Kidney epithelial cell (primary cell): ENCODE data around the gene HECA. TPM values are rescaled to one million over a fixed set of nuclear protein-coding genes. Genes with fewer than 3 reads are reported as not detected.

Experiments
- DNase-seq: peaks from one replicate; pipeline ENCODE4 v3.0.0-alpha.2; 2010; ENCODE audit warnings: low read depth
- H3K27me3 ChIP-seq: 2 replicates; pipeline ENCODE4 v1.6.0; 2011; ENCODE audit warnings: low read length; ENCODE audit not compliant: control insufficient read depth, insufficient read depth
- H3K36me3 ChIP-seq: 2 replicates; pipeline ENCODE4 v1.5.1; 2011; ENCODE audit warnings: low read length; ENCODE audit not compliant: control insufficient read depth, insufficient read depth
- H3K4me3 ChIP-seq: 2 replicates; pipeline ENCODE4 v1.5.1; 2011; ENCODE audit warnings: low read depth, mild to moderate bottlenecking, control low read depth, low read length
- total RNA-seq: library from RNA; depleted of rRNA; stranded (reverse); fragments of >200 nt; gene quantifications from 2 replicates; pipeline ENCODE4 v1.2.3, GENCODE V29; 2015
- TF ChIP-seq, protein P1 (sequence below): IDR thresholded peaks from 2 replicates; pipeline ENCODE4 v1.5.1; 2011; ENCODE audit warnings: mild to moderate bottlenecking, moderate library complexity, low read length, control low read depth, inconsistent platforms; ENCODE audit not compliant: insufficient read depth, poor library complexity, severe bottlenecking

Gene HECA
- total RNA-seq, 1 donor from 2014 or later, result 18.7 TPM

DNA sequence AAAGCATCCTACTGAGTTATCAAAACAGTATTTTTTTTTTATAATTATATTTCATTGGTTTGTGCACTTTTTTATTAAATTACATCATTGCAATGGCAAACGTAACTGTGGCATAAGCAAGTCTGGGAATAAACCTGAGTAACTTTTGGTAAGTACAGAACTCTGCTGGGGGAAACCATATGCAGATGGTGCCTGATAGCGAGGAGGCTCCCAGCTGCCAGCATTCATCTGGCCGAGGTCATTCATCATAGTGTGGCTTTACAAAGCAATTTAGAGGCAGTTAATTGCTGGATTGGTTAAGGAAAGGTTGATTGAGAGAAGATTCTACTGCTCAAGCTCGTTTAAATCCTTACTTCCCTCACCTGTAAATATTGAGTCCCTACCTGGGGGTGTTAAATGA lies 52.6 kb downstream of the HECA start:
- Histone ChIP-seq H3K36me3 (no peaks in the 10 kb centered on the region), H3K4me3 (no peak overlapping the region), H3K27me3 (no peaks in the 10 kb centered on the region)
- TF ChIP-seq, protein P1, sequence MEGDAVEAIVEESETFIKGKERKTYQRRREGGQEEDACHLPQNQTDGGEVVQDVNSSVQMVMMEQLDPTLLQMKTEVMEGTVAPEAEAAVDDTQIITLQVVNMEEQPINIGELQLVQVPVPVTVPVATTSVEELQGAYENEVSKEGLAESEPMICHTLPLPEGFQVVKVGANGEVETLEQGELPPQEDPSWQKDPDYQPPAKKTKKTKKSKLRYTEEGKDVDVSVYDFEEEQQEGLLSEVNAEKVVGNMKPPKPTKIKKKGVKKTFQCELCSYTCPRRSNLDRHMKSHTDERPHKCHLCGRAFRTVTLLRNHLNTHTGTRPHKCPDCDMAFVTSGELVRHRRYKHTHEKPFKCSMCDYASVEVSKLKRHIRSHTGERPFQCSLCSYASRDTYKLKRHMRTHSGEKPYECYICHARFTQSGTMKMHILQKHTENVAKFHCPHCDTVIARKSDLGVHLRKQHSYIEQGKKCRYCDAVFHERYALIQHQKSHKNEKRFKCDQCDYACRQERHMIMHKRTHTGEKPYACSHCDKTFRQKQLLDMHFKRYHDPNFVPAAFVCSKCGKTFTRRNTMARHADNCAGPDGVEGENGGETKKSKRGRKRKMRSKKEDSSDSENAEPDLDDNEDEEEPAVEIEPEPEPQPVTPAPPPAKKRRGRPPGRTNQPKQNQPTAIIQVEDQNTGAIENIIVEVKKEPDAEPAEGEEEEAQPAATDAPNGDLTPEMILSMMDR, result no peak
- DNase-seq, result no peak

- Histone ChIP-seq H3K27me3 (no peaks in the 10 kb centered on the region), H3K4me3 (no peak overlapping the region), H3K36me3 (no peaks in the 10 kb centered on the region)
- DNase-seq, result no peak
- TF ChIP-seq, protein P1, result no peak
These were observed 54.8 kb downstream of the HECA start for GRCh38 chr6:139189665-139190064.

- DNase-seq, result no peak
- TF ChIP-seq, protein P1, result no peak
- H3K4me3 ChIP-seq, result no peak overlapping the region
- no peaks in the 10 kb centered on the region for H3K27me3 ChIP-seq
- H3K36me3 ChIP-seq, result no peaks in the 10 kb centered on the region
These were observed 59.9 kb downstream of the HECA start for GRCh38 chr6:139194740-139195139.

- DNase-seq, result no peak
- Histone ChIP-seq H3K27me3 (no peaks in the 10 kb centered on the region), H3K36me3 (no peaks in the 10 kb centered on the region), H3K4me3 (no peak overlapping the region)
- TF ChIP-seq, protein P1, result no peak
These were observed 63.8 kb downstream of the HECA start for GRCh38 chr6:139198529-139199288.

GRCh38 chr6:139201378-139201777 lies 66.5 kb downstream of the HECA start:
- TF ChIP-seq, protein P1, result no peak
- no peaks in the 10 kb centered on the region for H3K27me3 ChIP-seq
- no peak overlapping the region for H3K4me3 ChIP-seq
- no peak for DNase-seq
- H3K36me3 ChIP-seq, result no peaks in the 10 kb centered on the region

DNA sequence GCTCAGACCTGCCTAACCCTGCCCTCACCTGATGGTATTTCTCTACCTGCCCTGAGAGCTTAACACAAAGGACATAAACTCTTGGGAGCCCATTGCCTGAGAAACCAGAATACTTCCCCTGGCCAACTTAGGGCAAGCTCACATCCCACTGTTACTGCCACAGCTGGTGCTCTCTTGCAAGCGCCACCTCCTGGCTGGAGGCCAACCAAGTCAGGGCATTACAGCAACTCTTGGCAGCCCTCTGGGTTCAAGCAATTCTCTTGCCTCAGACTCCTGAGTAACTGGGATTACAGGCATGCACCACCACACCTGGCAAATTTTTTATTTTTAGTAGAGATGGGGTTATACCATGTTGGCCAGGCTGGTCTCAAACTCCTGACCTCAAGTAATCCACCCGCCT lies 70.1 kb downstream of the HECA start:
- Histone ChIP-seq H3K36me3 (no peaks in the 10 kb centered on the region), H3K27me3 (no peaks in the 10 kb centered on the region), H3K4me3 (no peak overlapping the region)
- TF ChIP-seq, protein P1, result no peak
- no peak for DNase-seq
